SK-N-SH (cell line): Measurements from ENCODE around the gene ZNF319. TPM values are rescaled to one million over a fixed set of nuclear protein-coding genes. Genes with fewer than 3 reads are reported as not detected.
A peak's percentile ranks its signal among the peaks of the same experiment; 100 is the strongest.

Experiments used
- CTCF ChIA-PET: fragments of 300-600, 350-600 bp; formaldehyde crosslinking; extraction: SDS; loops from one replicate; lab custom pipeline; 2021; lab: Yijun Ruan, JAX
- POLR2A ChIA-PET: fragments of 350-600 bp; sonication (Branson Sonifier 250); formaldehyde crosslinking; extraction: SDS; loops from one replicate; lab custom pipeline; 2020; ENCODE audit warnings: antibody characterized with exemption, inconsistent platforms; lab: Yijun Ruan, JAX
- DNase-seq: peaks from one replicate; pipeline ENCODE4 v3.0.0; 2012
- H2AFZ ChIP-seq: fragments of 200-600 bp; sonication (generic); 2 replicates; pipeline ENCODE4 v1.8.1; 2016; ENCODE audit warnings: antibody characterized with exemption, mild to moderate bottlenecking, low read depth
- H3F3A ChIP-seq: fragments of 200-600 bp; sonication (generic); replicated peaks from 2 replicates; pipeline ENCODE3; 2016; ENCODE audit warnings: antibody characterized with exemption, mild to moderate bottlenecking; ENCODE audit not compliant: insufficient read depth
- H3K27ac ChIP-seq, 2 experiments: fragments of 200-500 bp in 1 of 2; fragments of 200-600 bp in 1 of 2; sonication (Bioruptor generic) in 1 of 2; sonication (generic), shearing (Covaris generic) in 1 of 2; 2 replicates each; pipeline versions ENCODE4 v1.5.1 to v1.6.1; 2014 to 2016; ENCODE audit warnings: low read depth in 2 of 2, inconsistent platforms in 1 of 2, low read length in 1 of 2, mild to moderate bottlenecking in 1 of 2, mixed read lengths in 1 of 2
- H3K27me3 ChIP-seq: fragments of 200-600 bp; sonication (generic), shearing (Covaris generic); 2 replicates; pipeline ENCODE4 v1.6.1; 2016; ENCODE audit warnings: mixed run types; ENCODE audit not compliant: insufficient read depth
- H3K36me3 ChIP-seq, 2 experiments: fragments of 200-500 bp in 1 of 2; fragments of 200-600 bp in 1 of 2; sonication (Bioruptor generic) in 1 of 2; sonication (generic) in 1 of 2; replicated peaks in 1 of 2; 2 replicates each; pipeline versions ENCODE3 to v1.5.1; 2014 to 2016; ENCODE audit warnings: low read length in 1 of 2, mild to moderate bottlenecking in 1 of 2; ENCODE audit not compliant: insufficient read depth in 2 of 2, control insufficient read depth in 1 of 2
- H3K4me1 ChIP-seq, 2 experiments: fragments of 200-500 bp in 1 of 2; fragments of 200-600 bp in 1 of 2; sonication (Bioruptor generic) in 1 of 2; sonication (generic), shearing (Covaris generic) in 1 of 2; 2 replicates each; pipeline versions ENCODE4 v1.5.1 to v1.6.1; 2014 to 2016; ENCODE audit warnings: low read depth in 1 of 2, low read length in 1 of 2, mixed run types in 1 of 2; ENCODE audit not compliant: insufficient read depth in 2 of 2, control insufficient read depth in 1 of 2
- H3K4me2 ChIP-seq: fragments of 200-600 bp; sonication (generic), shearing (Covaris generic); 2 replicates; pipeline ENCODE4 v1.6.1; 2017; ENCODE audit warnings: mixed run types
- H3K4me3 ChIP-seq, 2 experiments: fragments of 200-500 bp in 1 of 2; fragments of 200-600 bp in 1 of 2; sonication (Bioruptor generic) in 1 of 2; sonication (generic), shearing (Covaris generic) in 1 of 2; 2 replicates each; pipeline versions ENCODE4 v1.5.1 to v1.8.1; 2014 to 2016; ENCODE audit warnings: low read depth in 2 of 2, inconsistent platforms in 1 of 2, low read length in 1 of 2, mild to moderate bottlenecking in 1 of 2, mixed read lengths in 1 of 2, moderate library complexity in 1 of 2
- H3K79me2 ChIP-seq: fragments of 200-600 bp; sonication (generic); 2 replicates; pipeline ENCODE4 v1.8.1; 2017; ENCODE audit warnings: mild to moderate bottlenecking; ENCODE audit not compliant: insufficient read depth
- H3K9ac ChIP-seq: fragments of 200-600 bp; sonication (generic); 2 replicates; pipeline ENCODE4 v1.6.1; 2017; ENCODE audit warnings: mixed run types
- H3K9me2 ChIP-seq: fragments of 200-600 bp; sonication (generic); 2 replicates; pipeline ENCODE4 v1.6.1; 2017; ENCODE audit warnings: mixed run types
- H3K9me3 ChIP-seq: fragments of 200-600 bp; sonication (generic); 2 replicates; pipeline ENCODE4 v1.6.1; 2017; ENCODE audit warnings: mixed run types, mild to moderate bottlenecking, moderate library complexity
- H4K20me1 ChIP-seq: fragments of 200-600 bp; sonication (generic); 2 replicates; pipeline ENCODE4 v1.6.1; 2017; ENCODE audit warnings: mild to moderate bottlenecking, mixed run types; ENCODE audit not compliant: insufficient read depth
- CHD2 ChIP-seq: fragments of 150-350 bp; IDR thresholded peaks from 2 replicates; pipeline ENCODE4 v1.6.1; 2018; ENCODE audit warnings: low read length; ENCODE audit not compliant: partially characterized antibody
- EP300 ChIP-seq, 2 experiments: IDR thresholded peaks; 2 replicates each; pipeline versions ENCODE4 v1.4.0 to v1.6.1; 2012; ENCODE audit warnings: borderline replicate concordance in 1 of 2, low read depth in 1 of 2, low read length in 1 of 2
- FOSL2 ChIP-seq: IDR thresholded peaks from 2 replicates; pipeline ENCODE4 v1.4.0; 2012; ENCODE audit warnings: low read depth, mild to moderate bottlenecking, moderate library complexity, borderline replicate concordance
- FOXJ3 ChIP-seq: sonication (generic); formaldehyde crosslinking; IDR thresholded peaks from 2 replicates; pipeline ENCODE4 v1.5.1; 2020; ENCODE audit warnings: mild to moderate bottlenecking, missing genetic modification reagents
- GABPA ChIP-seq: IDR thresholded peaks from 2 replicates; pipeline ENCODE4 v1.4.0; 2012; ENCODE audit warnings: low read depth, mild to moderate bottlenecking
- GATA2 ChIP-seq: sonication (generic); formaldehyde crosslinking; IDR thresholded peaks from 2 replicates; pipeline ENCODE4 v1.5.0; 2020; ENCODE audit warnings: mild to moderate bottlenecking, missing genetic modification reagents
- JUND ChIP-seq: IDR thresholded peaks from 2 replicates; pipeline ENCODE4 v1.4.0; 2012
- MEF2A ChIP-seq: IDR thresholded peaks from 2 replicates; pipeline ENCODE4 v1.4.0; 2012; ENCODE audit warnings: low read depth, borderline replicate concordance
- NFIC ChIP-seq: IDR thresholded peaks from 2 replicates; pipeline ENCODE4 v1.4.0; 2012; ENCODE audit warnings: borderline replicate concordance
- NRF1 ChIP-seq: IDR thresholded peaks from 2 replicates; pipeline ENCODE4 v1.6.1; 2012; ENCODE audit warnings: low read depth, mild to moderate bottlenecking, low read length
- POLR2AphosphoS5 ChIP-seq: IDR thresholded peaks from 2 replicates; pipeline ENCODE4 v1.6.1; 2012; ENCODE audit warnings: low read depth, low read length
- RAD21 ChIP-seq: IDR thresholded peaks from 2 replicates; pipeline ENCODE4 v1.6.1; 2012; ENCODE audit warnings: mild to moderate bottlenecking, low read length
- RFX5 ChIP-seq: IDR thresholded peaks from 2 replicates; pipeline ENCODE4 v1.6.1; 2012; ENCODE audit warnings: mild to moderate bottlenecking, improper control_type of control experiment, low read length
- SIN3A ChIP-seq: IDR thresholded peaks from 2 replicates; pipeline ENCODE4 v1.6.1; 2012; ENCODE audit warnings: low read depth, mild to moderate bottlenecking, low read length, moderate library complexity, borderline replicate concordance
- TEAD4 ChIP-seq: IDR thresholded peaks from 2 replicates; pipeline ENCODE4 v1.4.0; 2012; ENCODE audit warnings: mild to moderate bottlenecking, borderline replicate concordance; ENCODE audit not compliant: insufficient read depth
- YY1 ChIP-seq: IDR thresholded peaks from 2 replicates; pipeline ENCODE4 v1.4.0; 2012; ENCODE audit warnings: low read depth, mild to moderate bottlenecking
- WGBS: methylation state at CpG from one replicate; pipeline ENCODE4 v1.1.6; 2017; ENCODE audit warnings: low lambda C conversion rate; 5-methylcytosine and 5-hydroxymethylcytosine counted together
- polyA plus RNA-seq, 3 experiments: library from polyadenylated mRNA; depleted of rRNA; stranded (reverse); fragments of >200 nt; gene quantifications; 2 replicates each; pipeline ENCODE4 v1.2.3, GENCODE V29; 2012
- TF ChIP-seq, protein P1 (sequence below): fragments of 150-350 bp; IDR thresholded peaks from 2 replicates; pipeline ENCODE4 v1.6.1; 2016; ENCODE audit warnings: mild to moderate bottlenecking, low read depth, low read length
- TF ChIP-seq, protein P2 (sequence below): IDR thresholded peaks from 2 replicates; pipeline ENCODE4; 2012
- TF ChIP-seq, protein P3 (sequence below): fragments of 150-350 bp; IDR thresholded peaks from 2 replicates; pipeline ENCODE4 v1.6.1; 2017; ENCODE audit warnings: antibody characterized with exemption, low read length, low read depth, borderline replicate concordance
- TF ChIP-seq, protein P4 (sequence below): IDR thresholded peaks from 2 replicates; pipeline ENCODE4 v1.4.0; 2012; ENCODE audit warnings: low read depth, borderline replicate concordance

ZNF319 gene
- polyA plus RNA-seq, 1 of the 3 experiments (the other 2 are of a cell fraction) = 7.6 TPM

DNA sequence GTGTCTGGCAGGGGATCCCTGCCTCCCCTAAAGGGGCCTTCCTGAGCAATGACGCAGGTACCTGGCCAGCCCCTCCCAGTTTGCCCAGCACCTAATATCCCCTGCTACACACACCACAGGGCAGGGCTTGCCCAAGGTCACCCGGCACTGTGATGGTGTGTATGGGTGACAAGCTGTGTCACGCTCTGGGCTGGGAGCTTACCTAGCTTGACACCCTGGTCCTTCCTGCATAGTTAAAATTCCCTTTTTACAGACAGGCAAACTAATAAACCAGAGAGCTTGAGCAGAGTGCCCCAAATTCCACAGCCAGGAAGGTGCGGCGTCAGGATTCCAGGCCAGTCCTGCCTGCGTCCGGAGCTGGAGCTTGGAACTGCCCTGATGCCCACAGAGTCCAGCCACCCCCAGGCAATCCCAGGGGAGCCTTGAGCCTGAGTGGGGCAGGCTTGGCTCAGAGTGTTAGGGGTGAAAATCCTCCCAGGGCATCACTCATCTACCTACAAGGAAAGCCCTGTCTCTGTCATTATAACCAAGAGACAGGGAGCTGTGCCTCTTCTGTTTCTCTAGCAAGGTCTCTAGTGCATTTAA is 43.2 kb upstream of the ZNF319 start:
- Histone ChIP-seq H3K27ac (no peak overlapping the region), H3K36me3 (no peaks in the 10 kb centered on the region), H4K20me1 (no peaks in the 10 kb centered on the region), H3K4me2 (no peak overlapping the region), H3K9me3 (no peaks in the 10 kb centered on the region), H3K4me3 (no peak overlapping the region), H3K79me2 (no peaks in the 10 kb centered on the region), H3K27me3 (no peaks in the 10 kb centered on the region), H3K4me1 (peaks cover 0 to under 1% of the 10 kb centered on the region in 2 experiments; a peak in 1 of 4 replicates), H3K9me2 (no peaks in the 10 kb centered on the region), H3F3A (no peaks in the 10 kb centered on the region), H2AFZ (no peak overlapping the region), H3K9ac (no peak overlapping the region)
- TF ChIP-seq YY1 (no peak), JUND (no peak), SIN3A (no peak), NRF1 (no peak), CHD2 (no peak), RAD21 (no peak)
- TF ChIP-seq, protein P1, sequence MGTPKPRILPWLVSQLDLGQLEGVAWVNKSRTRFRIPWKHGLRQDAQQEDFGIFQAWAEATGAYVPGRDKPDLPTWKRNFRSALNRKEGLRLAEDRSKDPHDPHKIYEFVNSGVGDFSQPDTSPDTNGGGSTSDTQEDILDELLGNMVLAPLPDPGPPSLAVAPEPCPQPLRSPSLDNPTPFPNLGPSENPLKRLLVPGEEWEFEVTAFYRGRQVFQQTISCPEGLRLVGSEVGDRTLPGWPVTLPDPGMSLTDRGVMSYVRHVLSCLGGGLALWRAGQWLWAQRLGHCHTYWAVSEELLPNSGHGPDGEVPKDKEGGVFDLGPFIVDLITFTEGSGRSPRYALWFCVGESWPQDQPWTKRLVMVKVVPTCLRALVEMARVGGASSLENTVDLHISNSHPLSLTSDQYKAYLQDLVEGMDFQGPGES = no peak
- TF ChIP-seq, protein P2, sequence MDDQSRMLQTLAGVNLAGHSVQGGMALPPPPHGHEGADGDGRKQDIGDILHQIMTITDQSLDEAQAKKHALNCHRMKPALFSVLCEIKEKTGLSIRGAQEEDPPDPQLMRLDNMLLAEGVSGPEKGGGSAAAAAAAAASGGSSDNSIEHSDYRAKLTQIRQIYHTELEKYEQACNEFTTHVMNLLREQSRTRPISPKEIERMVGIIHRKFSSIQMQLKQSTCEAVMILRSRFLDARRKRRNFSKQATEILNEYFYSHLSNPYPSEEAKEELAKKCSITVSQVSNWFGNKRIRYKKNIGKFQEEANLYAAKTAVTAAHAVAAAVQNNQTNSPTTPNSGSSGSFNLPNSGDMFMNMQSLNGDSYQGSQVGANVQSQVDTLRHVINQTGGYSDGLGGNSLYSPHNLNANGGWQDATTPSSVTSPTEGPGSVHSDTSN = no peak
- TF ChIP-seq, protein P3, sequence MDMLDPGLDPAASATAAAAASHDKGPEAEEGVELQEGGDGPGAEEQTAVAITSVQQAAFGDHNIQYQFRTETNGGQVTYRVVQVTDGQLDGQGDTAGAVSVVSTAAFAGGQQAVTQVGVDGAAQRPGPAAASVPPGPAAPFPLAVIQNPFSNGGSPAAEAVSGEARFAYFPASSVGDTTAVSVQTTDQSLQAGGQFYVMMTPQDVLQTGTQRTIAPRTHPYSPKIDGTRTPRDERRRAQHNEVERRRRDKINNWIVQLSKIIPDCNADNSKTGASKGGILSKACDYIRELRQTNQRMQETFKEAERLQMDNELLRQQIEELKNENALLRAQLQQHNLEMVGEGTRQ = no peak
- DNase-seq = peak; percentile 29
- 88% methylated on average over 6 of the region's 7 CpGs for WGBS
- POLR2A ChIA-PET = no interaction called here
- CTCF ChIA-PET = interaction anchor here (0.6 to 1.5 kb wide), 2 partner anchors 11 to 293 kb away, joined by 3 to 4 read pairs; no protein-coding TSS in a partner anchor

DNA sequence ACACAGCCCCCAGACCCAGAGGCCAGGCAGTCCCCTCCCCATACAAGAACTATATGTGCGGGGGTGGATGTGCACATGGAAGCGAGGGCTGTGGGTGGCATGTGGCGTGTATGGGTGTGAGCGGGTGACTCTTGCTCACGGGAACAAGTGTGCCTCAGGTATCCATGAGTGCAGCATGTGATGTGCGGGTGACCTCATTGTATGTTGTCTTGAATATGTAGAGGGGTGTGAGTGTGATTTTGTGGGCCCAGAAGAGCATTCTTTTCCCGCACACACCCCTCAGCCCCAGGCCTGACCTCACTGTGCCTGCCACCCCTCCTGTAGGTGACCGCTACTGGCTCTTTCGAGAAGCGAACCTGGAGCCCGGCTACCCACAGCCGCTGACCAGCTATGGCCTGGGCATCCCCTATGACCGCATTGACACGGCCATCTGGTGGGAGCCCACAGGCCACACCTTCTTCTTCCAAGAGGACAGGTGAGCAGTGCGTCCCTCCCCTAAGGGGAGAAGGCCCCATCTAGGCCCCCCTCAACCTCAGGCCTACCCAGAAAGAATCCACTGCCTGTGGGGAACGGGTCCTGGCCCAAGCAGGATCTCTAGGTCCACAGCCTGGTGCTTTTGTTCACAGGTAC is 42.5 kb upstream of the ZNF319 start:
- WGBS = 90% methylated on average over 14 of the region's 16 CpGs
- H3K27me3 ChIP-seq = no peaks in the 10 kb centered on the region
- DNase-seq = peak; percentile 23
- no peak overlapping the region for H2AFZ ChIP-seq
- no peaks in the 10 kb centered on the region for H3K79me2 ChIP-seq
- ChIA-PET POLR2A (no interaction called here), CTCF (interaction anchor here (0.6 to 1.5 kb wide), 2 partner anchors 10 to 294 kb away, joined by 3 to 4 read pairs; no protein-coding TSS in a partner anchor)
- no peaks in the 10 kb centered on the region for H3K36me3 ChIP-seq
- H3K9me3 ChIP-seq = no peaks in the 10 kb centered on the region
- no peak overlapping the region for H3K27ac ChIP-seq
- H3F3A ChIP-seq = no peaks in the 10 kb centered on the region
- H3K4me1 ChIP-seq = peaks cover 0 to 4% of the 10 kb centered on the region in 2 experiments; a peak in 1 of 4 replicates
- H3K4me3 ChIP-seq = no peak overlapping the region
- H3K4me2 ChIP-seq = no peak overlapping the region
- H3K9ac ChIP-seq = no peak overlapping the region
- H4K20me1 ChIP-seq = no peaks in the 10 kb centered on the region
- no peaks in the 10 kb centered on the region for H3K9me2 ChIP-seq
- TF ChIP-seq FOXJ3 (CRISPR knock-in tag) (no peak), TEAD4 (no peak), GATA2 (CRISPR knock-in tag) (no peak), JUND (no peak), FOSL2 (no peak), GABPA (no peak), POLR2AphosphoS5 (no peak), RFX5 (no peak), NFIC (no peak), EP300 (IDR thresholded peaks at IDR 0.05; ENCODE audit: borderline replicate concordance in 1 of 2, low read depth in 1 of 2, low read length in 1 of 2) (no peak), MEF2A (no peak)
- TF ChIP-seq, protein P3 = no peak
- TF ChIP-seq, protein P1 = no peak
- TF ChIP-seq, protein P4, sequence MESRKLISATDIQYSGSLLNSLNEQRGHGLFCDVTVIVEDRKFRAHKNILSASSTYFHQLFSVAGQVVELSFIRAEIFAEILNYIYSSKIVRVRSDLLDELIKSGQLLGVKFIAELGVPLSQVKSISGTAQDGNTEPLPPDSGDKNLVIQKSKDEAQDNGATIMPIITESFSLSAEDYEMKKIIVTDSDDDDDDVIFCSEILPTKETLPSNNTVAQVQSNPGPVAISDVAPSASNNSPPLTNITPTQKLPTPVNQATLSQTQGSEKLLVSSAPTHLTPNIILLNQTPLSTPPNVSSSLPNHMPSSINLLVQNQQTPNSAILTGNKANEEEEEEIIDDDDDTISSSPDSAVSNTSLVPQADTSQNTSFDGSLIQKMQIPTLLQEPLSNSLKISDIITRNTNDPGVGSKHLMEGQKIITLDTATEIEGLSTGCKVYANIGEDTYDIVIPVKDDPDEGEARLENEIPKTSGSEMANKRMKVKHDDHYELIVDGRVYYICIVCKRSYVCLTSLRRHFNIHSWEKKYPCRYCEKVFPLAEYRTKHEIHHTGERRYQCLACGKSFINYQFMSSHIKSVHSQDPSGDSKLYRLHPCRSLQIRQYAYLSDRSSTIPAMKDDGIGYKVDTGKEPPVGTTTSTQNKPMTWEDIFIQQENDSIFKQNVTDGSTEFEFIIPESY = no peak
